Liver (tissue), 9 donors: ENCODE data around the gene GSTO2. TPM values are rescaled to one million over a fixed set of nuclear protein-coding genes. Genes with fewer than 3 reads are reported as not detected.

Source experiments
- DNase-seq: peaks from one replicate; pipeline ENCODE4 v3.0.0-alpha.2; 2017; ENCODE audit warnings: low spot score
- H3K27ac ChIP-seq, 2 donors: one replicate each; pipeline ENCODE4 v1.7.0; 2013; ENCODE audit warnings: inconsistent platforms in 2 of 2, low read length in 2 of 2, control low read depth in 1 of 2, low read depth in 1 of 2, mild to moderate bottlenecking in 1 of 2
- H3K27me3 ChIP-seq, 4 donors: one replicate each; pipeline versions ENCODE4 v1.6.1 to v1.7.0; 2013; ENCODE audit warnings: low read length in 3 of 4, inconsistent platforms in 1 of 4, mild to moderate bottlenecking in 1 of 4, moderate library complexity in 1 of 4; ENCODE audit not compliant: control insufficient read depth in 4 of 4, insufficient read depth in 4 of 4
- H3K36me3 ChIP-seq, 4 donors: one replicate each; pipeline versions ENCODE4 v1.6.1 to v1.7.0; 2013; ENCODE audit warnings: low read length in 3 of 4, mild to moderate bottlenecking in 3 of 4, low read depth in 1 of 4, moderate library complexity in 1 of 4; ENCODE audit not compliant: control insufficient read depth in 4 of 4, insufficient read depth in 3 of 4
- H3K4me1 ChIP-seq, 4 donors: one replicate each; pipeline versions ENCODE4 v1.6.1 to v1.7.0; 2013; ENCODE audit warnings: low read length in 3 of 4, mild to moderate bottlenecking in 3 of 4, moderate library complexity in 1 of 4; ENCODE audit not compliant: control insufficient read depth in 4 of 4, insufficient read depth in 4 of 4
- H3K4me3 ChIP-seq, 3 donors: one replicate each; pipeline versions ENCODE4 v1.6.1 to v1.7.0; 2013; ENCODE audit warnings: low read length in 3 of 3, control low read depth in 1 of 3, low read depth in 1 of 3, mild to moderate bottlenecking in 1 of 3
- H3K9ac ChIP-seq, 2 donors: one replicate each; pipeline ENCODE4 v1.7.0; 2013; ENCODE audit warnings: low read length in 2 of 2, mild to moderate bottlenecking in 2 of 2, moderate library complexity in 2 of 2, control low read depth in 1 of 2, low read depth in 1 of 2
- H3K9me3 ChIP-seq, 4 donors: one replicate each; pipeline versions ENCODE4 v1.6.1 to v1.7.0; 2013; ENCODE audit warnings: low read length in 3 of 4; ENCODE audit not compliant: control insufficient read depth in 4 of 4
- EGR1 ChIP-seq, 2 donors: IDR thresholded peaks; 2 replicates each; pipeline ENCODE4 v1.6.1; 2016 to 2018; ENCODE audit warnings: antibody characterized with exemption in 2 of 2, low read depth in 2 of 2
- FOXA1 ChIP-seq: IDR thresholded peaks from 2 replicates; pipeline ENCODE4 v1.6.1; 2016; ENCODE audit warnings: antibody characterized with exemption
- FOXA2 ChIP-seq: IDR thresholded peaks from 2 replicates; pipeline ENCODE4 v1.6.1; 2016; ENCODE audit warnings: antibody characterized with exemption
- GABPA ChIP-seq, 2 donors: IDR thresholded peaks in 1 of 2; conservative IDR thresholded peaks in 1 of 2; 2 replicates each; pipeline ENCODE4 v1.6.1; 2016; ENCODE audit warnings: antibody characterized with exemption in 2 of 2, mild to moderate bottlenecking in 1 of 2, moderate library complexity in 1 of 2
- HNF4A ChIP-seq, 2 donors: conservative IDR thresholded peaks; 2 replicates each; pipeline ENCODE4 v1.6.1; 2016; ENCODE audit warnings: antibody characterized with exemption in 2 of 2, mild to moderate bottlenecking in 2 of 2
- HNF4G ChIP-seq: IDR thresholded peaks from 2 replicates; pipeline ENCODE4 v1.6.1; 2016; ENCODE audit warnings: antibody characterized with exemption
- JUND ChIP-seq, 2 donors: IDR thresholded peaks; 2 replicates each; pipeline ENCODE4 v1.6.1; 2016; ENCODE audit warnings: antibody characterized with exemption in 2 of 2
- NR2F2 ChIP-seq: IDR thresholded peaks from 2 replicates; pipeline ENCODE4 v1.6.1; 2016; ENCODE audit warnings: antibody characterized with exemption
- RAD21 ChIP-seq, 2 donors: IDR thresholded peaks; 2 replicates each; pipeline ENCODE4 v1.6.1; 2016; ENCODE audit warnings: antibody characterized with exemption in 2 of 2, mild to moderate bottlenecking in 2 of 2
- RXRA ChIP-seq, 2 donors: IDR thresholded peaks; 2 replicates each; pipeline ENCODE4 v1.6.1; 2017 to 2018; ENCODE audit warnings: antibody characterized with exemption in 2 of 2, mild to moderate bottlenecking in 1 of 2
- SP1 ChIP-seq: IDR thresholded peaks from 2 replicates; pipeline ENCODE4 v1.6.1; 2018; ENCODE audit warnings: antibody characterized with exemption, mild to moderate bottlenecking
- TAF1 ChIP-seq: conservative IDR thresholded peaks from 2 replicates; pipeline ENCODE4 v1.6.1; 2016; ENCODE audit warnings: antibody characterized with exemption, mild to moderate bottlenecking
- YY1 ChIP-seq: IDR thresholded peaks from 2 replicates; pipeline ENCODE4 v1.6.1; 2016; ENCODE audit warnings: antibody characterized with exemption, mild to moderate bottlenecking
- WGBS: extraction: QIAGEN DNeasy Blood & Tissue Kit; methylation state at CpG from one replicate; pipeline ENCODE4 v1.1.7; 2013; 5-methylcytosine and 5-hydroxymethylcytosine counted together
- polyA plus RNA-seq, 2 donors: library from polyadenylated mRNA; stranded (reverse) in 1 of 2; unstranded in 1 of 2; fragments of 200-250 nt in 1 of 2; fragments of >200 nt in 1 of 2; fragmentation: Nextera tagmentation in 1 of 2; extraction: Ambion mirVana in 1 of 2; gene quantifications; one replicate each; pipeline versions ENCODE4 v1.2.1 to v1.2.3, GENCODE V29; 2013 to 2015
- total RNA-seq, 2 donors: library from RNA; depleted of rRNA; stranded (reverse); fragments of >200 nt; gene quantifications; one replicate each; pipeline ENCODE4 v1.2.3, GENCODE V29; 2014
- TF ChIP-seq, protein P1 (sequence below): IDR thresholded peaks from 2 replicates; pipeline ENCODE4 v1.6.1; 2016; ENCODE audit warnings: antibody characterized with exemption
- TF ChIP-seq, protein P2 (sequence below): IDR thresholded peaks from 2 replicates; pipeline ENCODE4 v1.6.1; 2016; ENCODE audit warnings: antibody characterized with exemption, mild to moderate bottlenecking
- TF ChIP-seq, protein P3 (sequence below): IDR thresholded peaks from 2 replicates; pipeline ENCODE4 v1.6.1; 2016; ENCODE audit warnings: antibody characterized with exemption
- TF ChIP-seq, protein P4 (sequence below): fragments of 150-350 bp; IDR thresholded peaks from 2 replicates; pipeline ENCODE4 v1.5.1; 2017; ENCODE audit warnings: improper control_type of control experiment, low read depth, low read length; ENCODE audit not compliant: missing input control
- TF ChIP-seq, protein P5 (sequence below): IDR thresholded peaks from 2 replicates; pipeline ENCODE4 v1.6.1; 2016; ENCODE audit warnings: antibody characterized with exemption
- donor health status: healthy.
- donor health status: healthy.
- donor health status: healthy.
- donor health status: healthy.
- donor health status: healthy.

GSTO2 gene
- total and polyA plus RNA-seq, 4 donors, result 1.0 to 4.6 (median 1.7) TPM

DNA sequence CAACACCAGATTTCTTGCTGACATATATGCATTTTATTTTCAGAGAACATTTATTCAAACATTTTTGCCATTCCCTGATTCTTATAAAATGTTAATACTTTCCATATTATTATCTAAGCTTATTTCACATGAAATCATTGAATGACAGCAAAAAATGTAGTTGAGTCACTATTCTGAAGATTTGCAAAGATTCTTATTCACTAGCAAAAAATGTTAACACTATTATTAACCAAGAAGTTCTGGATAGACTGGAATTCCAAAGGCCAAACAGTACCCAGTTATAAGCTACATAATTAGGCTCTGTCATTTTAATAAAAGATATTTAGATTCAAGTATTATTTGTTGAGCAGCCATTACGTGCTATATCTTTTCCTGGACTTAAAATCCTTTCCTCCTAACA, 4.3 kb downstream of the GSTO2 start:
- Histone ChIP-seq H3K4me1 (peaks cover 0 to 12% (median 6%) of the 10 kb centered on the region in 4 donors), H3K27ac (no peak overlapping the region), H3K9me3 (no peaks in the 10 kb centered on the region), H3K36me3 (peaks cover 0 to 7% (median under 1%) of the 10 kb centered on the region in 4 donors), H3K4me3 (no peak overlapping the region), H3K27me3 (no peaks in the 10 kb centered on the region), H3K9ac (no peak overlapping the region)
- no peak for DNase-seq
- no peak for TF ChIP-seq YY1
- TF ChIP-seq, protein P1, sequence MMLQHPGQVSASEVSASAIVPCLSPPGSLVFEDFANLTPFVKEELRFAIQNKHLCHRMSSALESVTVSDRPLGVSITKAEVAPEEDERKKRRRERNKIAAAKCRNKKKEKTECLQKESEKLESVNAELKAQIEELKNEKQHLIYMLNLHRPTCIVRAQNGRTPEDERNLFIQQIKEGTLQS, result no peak
- no peak for TF ChIP-seq TAF1
- TF ChIP-seq JUND (IDR thresholded peaks at IDR 0.05), result no peak
- TF ChIP-seq EGR1 (IDR thresholded peaks at IDR 0.05; ENCODE audit: low read depth in 2 of 2), result no peak
- no peak for TF ChIP-seq GABPA (IDR thresholded peaks at IDR 0.05 in 1 of 2, conservative IDR thresholded peaks at IDR 0.05 in 1 of 2)
- no peak for TF ChIP-seq SP1
- TF ChIP-seq RAD21 (IDR thresholded peaks at IDR 0.05), result no peak
- TF ChIP-seq, protein P2, sequence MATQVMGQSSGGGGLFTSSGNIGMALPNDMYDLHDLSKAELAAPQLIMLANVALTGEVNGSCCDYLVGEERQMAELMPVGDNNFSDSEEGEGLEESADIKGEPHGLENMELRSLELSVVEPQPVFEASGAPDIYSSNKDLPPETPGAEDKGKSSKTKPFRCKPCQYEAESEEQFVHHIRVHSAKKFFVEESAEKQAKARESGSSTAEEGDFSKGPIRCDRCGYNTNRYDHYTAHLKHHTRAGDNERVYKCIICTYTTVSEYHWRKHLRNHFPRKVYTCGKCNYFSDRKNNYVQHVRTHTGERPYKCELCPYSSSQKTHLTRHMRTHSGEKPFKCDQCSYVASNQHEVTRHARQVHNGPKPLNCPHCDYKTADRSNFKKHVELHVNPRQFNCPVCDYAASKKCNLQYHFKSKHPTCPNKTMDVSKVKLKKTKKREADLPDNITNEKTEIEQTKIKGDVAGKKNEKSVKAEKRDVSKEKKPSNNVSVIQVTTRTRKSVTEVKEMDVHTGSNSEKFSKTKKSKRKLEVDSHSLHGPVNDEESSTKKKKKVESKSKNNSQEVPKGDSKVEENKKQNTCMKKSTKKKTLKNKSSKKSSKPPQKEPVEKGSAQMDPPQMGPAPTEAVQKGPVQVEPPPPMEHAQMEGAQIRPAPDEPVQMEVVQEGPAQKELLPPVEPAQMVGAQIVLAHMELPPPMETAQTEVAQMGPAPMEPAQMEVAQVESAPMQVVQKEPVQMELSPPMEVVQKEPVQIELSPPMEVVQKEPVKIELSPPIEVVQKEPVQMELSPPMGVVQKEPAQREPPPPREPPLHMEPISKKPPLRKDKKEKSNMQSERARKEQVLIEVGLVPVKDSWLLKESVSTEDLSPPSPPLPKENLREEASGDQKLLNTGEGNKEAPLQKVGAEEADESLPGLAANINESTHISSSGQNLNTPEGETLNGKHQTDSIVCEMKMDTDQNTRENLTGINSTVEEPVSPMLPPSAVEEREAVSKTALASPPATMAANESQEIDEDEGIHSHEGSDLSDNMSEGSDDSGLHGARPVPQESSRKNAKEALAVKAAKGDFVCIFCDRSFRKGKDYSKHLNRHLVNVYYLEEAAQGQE, result no peak
- no peak for TF ChIP-seq FOXA2
- WGBS, result 88% methylated on average over 1 of the region's 1 CpG

DNA sequence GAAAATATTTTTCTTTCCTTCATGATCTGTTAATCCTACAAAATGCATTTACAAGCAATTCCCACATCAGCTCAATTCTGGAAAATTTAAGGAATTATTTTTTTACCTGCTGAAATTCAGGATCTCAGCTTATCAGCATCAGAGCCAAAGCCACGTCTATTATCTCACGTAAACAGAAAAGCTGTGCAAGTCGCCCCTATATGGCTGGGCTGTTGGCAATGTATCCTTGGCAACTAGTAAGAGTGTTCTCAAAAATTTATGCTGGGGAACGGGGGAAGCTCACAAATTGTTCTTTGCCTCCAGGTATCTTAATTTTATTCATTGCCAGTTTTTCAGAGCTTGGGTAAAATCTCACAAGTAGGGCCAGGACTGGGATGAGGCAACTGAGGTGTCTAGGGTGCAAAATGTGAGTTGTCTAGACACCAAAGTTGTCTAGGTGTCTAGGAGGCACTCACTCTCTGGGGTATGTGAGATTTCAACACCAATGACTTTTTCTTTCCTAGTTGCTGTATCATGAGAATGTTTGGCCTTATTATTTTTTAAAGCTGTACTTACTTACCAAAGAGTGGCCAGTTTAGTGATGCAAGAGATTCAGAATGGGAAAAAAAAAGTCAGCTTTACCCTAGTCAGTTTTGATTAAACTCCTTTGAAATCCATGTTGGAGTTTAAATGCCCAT, 5.1 kb downstream of the GSTO2 start:
- Histone ChIP-seq H3K27ac (no peak overlapping the region), H3K27me3 (no peaks in the 10 kb centered on the region), H3K36me3 (peaks cover 0 to 5% (median 0%) of the 10 kb centered on the region in 4 donors), H3K4me3 (no peak overlapping the region), H3K9me3 (no peaks in the 10 kb centered on the region), H3K9ac (no peak overlapping the region), H3K4me1 (peaks cover 0 to 8% (median 6%) of the 10 kb centered on the region in 4 donors)
- TF ChIP-seq FOXA2, result no peak
- TF ChIP-seq JUND (IDR thresholded peaks at IDR 0.05), result no peak
- TF ChIP-seq, protein P3, sequence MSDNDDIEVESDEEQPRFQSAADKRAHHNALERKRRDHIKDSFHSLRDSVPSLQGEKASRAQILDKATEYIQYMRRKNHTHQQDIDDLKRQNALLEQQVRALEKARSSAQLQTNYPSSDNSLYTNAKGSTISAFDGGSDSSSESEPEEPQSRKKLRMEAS, result no peak
- TF ChIP-seq HNF4G, result no peak
- no peak for TF ChIP-seq EGR1 (IDR thresholded peaks at IDR 0.05; ENCODE audit: low read depth in 2 of 2)
- no peak for TF ChIP-seq SP1
- no peak for TF ChIP-seq NR2F2
- no peak for TF ChIP-seq FOXA1
- TF ChIP-seq, protein P1, result no peak
- no peak for TF ChIP-seq RAD21 (IDR thresholded peaks at IDR 0.05)
- no peak for TF ChIP-seq HNF4A (conservative IDR thresholded peaks at IDR 0.05)
- no peak for TF ChIP-seq GABPA (IDR thresholded peaks at IDR 0.05 in 1 of 2, conservative IDR thresholded peaks at IDR 0.05 in 1 of 2)
- no peak for TF ChIP-seq YY1
- TF ChIP-seq, protein P4, sequence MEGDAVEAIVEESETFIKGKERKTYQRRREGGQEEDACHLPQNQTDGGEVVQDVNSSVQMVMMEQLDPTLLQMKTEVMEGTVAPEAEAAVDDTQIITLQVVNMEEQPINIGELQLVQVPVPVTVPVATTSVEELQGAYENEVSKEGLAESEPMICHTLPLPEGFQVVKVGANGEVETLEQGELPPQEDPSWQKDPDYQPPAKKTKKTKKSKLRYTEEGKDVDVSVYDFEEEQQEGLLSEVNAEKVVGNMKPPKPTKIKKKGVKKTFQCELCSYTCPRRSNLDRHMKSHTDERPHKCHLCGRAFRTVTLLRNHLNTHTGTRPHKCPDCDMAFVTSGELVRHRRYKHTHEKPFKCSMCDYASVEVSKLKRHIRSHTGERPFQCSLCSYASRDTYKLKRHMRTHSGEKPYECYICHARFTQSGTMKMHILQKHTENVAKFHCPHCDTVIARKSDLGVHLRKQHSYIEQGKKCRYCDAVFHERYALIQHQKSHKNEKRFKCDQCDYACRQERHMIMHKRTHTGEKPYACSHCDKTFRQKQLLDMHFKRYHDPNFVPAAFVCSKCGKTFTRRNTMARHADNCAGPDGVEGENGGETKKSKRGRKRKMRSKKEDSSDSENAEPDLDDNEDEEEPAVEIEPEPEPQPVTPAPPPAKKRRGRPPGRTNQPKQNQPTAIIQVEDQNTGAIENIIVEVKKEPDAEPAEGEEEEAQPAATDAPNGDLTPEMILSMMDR, result no peak
- TF ChIP-seq, protein P2, result no peak
- TF ChIP-seq RXRA (IDR thresholded peaks at IDR 0.05), result no peak
- TF ChIP-seq TAF1, result no peak
- TF ChIP-seq, protein P5, sequence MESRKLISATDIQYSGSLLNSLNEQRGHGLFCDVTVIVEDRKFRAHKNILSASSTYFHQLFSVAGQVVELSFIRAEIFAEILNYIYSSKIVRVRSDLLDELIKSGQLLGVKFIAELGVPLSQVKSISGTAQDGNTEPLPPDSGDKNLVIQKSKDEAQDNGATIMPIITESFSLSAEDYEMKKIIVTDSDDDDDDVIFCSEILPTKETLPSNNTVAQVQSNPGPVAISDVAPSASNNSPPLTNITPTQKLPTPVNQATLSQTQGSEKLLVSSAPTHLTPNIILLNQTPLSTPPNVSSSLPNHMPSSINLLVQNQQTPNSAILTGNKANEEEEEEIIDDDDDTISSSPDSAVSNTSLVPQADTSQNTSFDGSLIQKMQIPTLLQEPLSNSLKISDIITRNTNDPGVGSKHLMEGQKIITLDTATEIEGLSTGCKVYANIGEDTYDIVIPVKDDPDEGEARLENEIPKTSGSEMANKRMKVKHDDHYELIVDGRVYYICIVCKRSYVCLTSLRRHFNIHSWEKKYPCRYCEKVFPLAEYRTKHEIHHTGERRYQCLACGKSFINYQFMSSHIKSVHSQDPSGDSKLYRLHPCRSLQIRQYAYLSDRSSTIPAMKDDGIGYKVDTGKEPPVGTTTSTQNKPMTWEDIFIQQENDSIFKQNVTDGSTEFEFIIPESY, result no peak
- 81% methylated on average over 4 of the region's 4 CpGs for WGBS
- DNase-seq, result no peak
